Non-pigmented ciliary epithelial cell (primary cell): Measurements from ENCODE around the gene ZBTB44.
"Not testable (repeated sequence)": the region's sequence is repeated elsewhere in the genome, so short reads cannot be mapped to it uniquely, and the experiment has no call there.

Experiments used
- DNase-seq: peaks from one replicate; pipeline ENCODE4 v3.0.0-alpha.2; 2010; ENCODE audit warnings: low read depth

The ZBTB44 gene, protein sequence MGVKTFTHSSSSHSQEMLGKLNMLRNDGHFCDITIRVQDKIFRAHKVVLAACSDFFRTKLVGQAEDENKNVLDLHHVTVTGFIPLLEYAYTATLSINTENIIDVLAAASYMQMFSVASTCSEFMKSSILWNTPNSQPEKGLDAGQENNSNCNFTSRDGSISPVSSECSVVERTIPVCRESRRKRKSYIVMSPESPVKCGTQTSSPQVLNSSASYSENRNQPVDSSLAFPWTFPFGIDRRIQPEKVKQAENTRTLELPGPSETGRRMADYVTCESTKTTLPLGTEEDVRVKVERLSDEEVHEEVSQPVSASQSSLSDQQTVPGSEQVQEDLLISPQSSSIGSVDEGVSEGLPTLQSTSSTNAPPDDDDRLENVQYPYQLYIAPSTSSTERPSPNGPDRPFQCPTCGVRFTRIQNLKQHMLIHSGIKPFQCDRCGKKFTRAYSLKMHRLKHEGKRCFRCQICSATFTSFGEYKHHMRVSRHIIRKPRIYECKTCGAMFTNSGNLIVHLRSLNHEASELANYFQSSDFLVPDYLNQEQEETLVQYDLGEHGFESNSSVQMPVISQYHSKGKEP

GRCh38 chr11:130314750-130315285, at the start of gene ZBTB44:
Gene ZBTB44 (minus strand): TSS chr11:130314917. CDS start chr11:130261873, 53,044 bp downstream.
- peak; percentile 26 for DNase-seq

GRCh38 chr11:130359419-130359818, 44.7 kb upstream of the ZBTB44 start:
- no peak for DNase-seq

- no peak for DNase-seq
Measured at GRCh38 chr11:130358398-130358797, 43.7 kb upstream of the ZBTB44 start.

DNA sequence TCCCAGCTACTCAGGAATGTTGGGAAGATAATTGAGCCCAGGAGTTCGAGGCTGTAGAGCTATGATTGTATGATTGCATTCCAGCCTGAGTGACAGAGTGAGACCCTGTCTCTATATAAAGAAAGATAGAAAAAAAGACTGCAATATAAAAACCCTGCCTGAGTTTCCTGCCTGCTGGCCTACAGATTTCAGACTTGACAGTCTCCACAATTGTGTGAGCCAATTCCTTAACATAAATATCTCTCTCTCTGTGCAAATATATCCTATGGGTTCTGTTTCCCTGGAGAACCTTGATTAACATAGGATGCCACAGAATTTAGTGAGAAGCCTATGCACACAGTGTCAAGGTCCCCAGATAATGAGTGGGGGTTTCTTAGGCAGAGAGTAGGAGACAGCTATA, 32.5 kb upstream of the ZBTB44 start:
- DNase-seq: no peak

GRCh38 chr11:130344841-130345240, 30.1 kb upstream of the ZBTB44 start:
- no peak for DNase-seq

DNA sequence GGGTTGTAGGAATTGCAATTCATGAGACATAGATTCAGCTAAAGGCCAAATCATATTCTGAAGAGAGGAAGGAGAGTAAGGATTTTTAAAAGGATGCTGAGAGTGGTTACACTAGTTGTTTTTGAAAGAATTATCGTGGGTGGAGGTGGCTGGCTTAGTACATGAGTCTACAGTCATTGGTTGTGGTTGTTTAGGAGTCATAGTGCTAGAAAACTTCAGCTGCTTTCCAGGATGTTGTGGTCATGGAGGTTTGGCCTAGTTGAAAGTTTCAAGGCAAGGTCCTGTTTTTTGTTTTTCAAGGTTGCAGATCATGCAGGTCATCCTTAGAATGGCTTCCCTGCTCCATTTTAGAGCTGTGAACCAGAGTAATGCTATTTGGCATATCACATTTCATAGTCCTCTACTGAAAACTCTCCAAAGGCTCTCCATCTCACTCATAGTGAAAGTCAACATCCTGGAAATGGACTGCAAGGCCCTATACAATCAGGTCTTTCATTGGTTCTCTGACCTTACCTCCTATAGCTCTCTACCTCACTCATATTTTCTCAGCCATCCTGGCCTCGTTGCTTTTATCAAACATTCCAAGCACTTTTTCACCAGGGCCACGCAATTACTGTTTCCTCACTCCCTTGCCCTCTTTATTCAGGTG, 26.1 kb upstream of the ZBTB44 start:
- DNase-seq: no peak

DNA sequence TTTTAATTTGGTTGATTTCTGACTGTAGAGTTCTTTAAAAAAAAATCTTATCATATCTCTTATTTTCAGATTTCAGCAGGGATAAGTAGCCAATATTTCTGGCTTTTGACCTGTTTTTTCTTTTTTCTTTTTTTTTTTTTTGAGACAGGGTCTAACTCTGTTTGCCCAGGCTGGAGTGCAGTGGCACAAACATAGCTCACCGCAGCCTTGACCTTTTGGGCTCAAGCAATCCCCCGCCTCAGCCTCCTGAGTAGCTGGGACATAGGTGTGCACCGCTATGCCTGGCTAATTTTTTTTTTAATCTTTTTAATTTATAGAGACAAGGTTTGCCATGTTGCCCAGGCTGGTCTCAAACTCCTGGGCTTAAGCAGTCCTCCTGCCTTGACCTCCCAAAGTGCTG, 23.9 kb upstream of the ZBTB44 start:
- no peak for DNase-seq

DNA sequence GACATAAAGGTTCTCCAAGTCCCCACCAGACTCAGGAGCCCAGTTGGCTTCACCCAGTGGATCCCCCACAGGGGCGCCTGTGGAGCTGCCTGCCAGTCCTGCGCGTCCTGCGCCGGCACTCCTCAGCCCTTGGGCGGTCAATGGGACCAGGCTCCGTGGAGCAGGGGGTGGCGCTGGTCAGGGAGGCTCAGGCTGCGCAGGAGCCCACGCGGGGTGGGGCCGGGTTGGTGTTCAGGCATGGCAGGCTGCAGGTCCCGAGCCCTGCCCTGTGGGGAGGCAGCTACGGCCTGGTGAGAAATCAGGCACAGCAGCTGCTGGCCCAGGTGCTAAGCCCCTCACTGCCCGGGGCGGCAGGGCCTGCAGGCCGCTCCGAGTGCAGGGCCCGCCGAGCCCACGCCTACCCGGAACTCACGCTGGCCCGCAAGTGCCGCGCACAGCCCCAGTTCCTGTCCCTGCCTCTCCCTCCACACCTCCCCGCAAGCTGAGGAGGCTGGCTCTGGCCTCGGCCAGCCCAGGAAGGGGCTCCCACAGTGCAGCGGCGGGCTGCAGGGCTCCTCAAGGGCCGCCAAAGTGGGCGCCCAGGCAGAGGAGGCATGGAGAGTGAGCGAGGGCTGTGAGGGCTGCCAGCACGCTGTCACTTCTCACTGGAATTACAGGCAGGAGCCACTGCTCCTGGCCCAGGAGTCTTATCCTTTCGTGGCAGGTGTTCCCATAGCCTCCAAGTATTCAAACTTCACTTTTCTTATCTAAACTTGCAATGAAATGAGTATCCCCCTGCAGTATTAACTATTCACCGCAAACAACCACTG, 22.8 kb upstream of the ZBTB44 start:
- no peak for DNase-seq

- not testable (repeated sequence) for DNase-seq
Measured at GRCh38 chr11:130331397-130331796, 16.7 kb upstream of the ZBTB44 start.

DNA sequence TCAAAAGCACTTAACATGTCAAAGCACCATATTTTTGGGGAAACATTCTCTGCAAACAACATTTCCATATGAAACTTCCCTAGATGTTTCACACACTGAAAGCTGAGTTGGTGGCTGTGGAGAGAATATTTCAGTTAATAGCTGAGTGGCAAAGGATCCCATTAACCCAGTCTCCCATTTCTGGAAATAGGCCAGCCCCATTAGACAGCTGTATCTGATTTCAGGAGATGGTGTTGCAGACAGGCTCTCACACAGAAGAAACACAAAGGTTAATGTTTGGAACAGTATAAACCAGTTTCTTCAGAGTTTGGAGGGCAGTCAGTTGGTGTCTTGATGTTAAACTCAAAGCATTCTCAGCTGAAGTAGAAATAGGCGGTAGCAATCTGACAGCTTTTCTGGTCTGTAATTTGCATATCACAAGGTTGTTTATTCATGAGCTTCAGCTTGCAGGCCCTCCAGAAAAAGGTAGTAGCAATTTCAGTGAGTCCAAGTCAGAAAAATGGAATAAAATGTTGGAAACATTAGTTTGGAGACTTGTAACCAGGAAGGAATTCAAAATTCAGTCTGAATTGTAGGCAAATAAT, 15.5 kb upstream of the ZBTB44 start:
- DNase-seq: no peak

GRCh38 chr11:130328420-130328819, 13.7 kb upstream of the ZBTB44 start:
- DNase-seq: no peak

DNA sequence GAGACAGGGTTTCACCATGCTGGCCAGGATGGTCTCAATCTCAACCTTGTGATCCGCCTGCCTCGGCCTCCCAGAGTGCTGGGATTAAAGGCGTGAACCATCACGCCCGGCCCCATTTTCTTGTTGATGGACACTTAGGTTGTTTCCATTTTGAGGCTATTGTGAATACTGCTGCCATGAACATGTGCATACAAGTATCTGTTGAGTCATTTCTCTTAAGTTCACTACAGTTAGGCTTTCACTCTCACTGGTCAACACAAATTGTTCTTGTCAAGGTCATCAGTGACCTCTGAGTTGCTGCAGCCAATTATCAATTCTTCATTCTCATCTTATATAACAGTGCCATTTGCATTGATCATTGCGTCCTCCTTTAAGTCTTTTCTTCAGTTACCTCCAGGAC, 13.0 kb upstream of the ZBTB44 start:
- DNase-seq: no peak

DNA sequence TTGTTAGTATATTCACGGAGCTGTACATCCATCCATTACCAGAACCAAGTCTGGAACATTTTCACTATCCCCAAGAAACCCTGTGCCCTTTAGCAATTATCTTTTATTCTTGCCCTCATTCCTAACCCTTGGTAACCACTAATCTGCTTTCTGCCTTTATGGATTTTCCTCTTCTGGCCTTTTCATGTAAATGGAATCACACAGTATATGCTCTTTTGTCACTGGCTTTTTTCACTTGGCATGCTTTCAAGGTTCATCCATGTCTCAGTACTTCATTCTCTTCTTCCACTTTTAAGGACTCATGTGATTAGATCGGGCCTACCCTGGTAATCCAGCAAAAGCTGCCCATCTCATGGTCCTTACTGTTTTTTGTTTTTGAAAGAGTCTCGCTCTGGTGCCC, 11.0 kb upstream of the ZBTB44 start:
- no peak for DNase-seq

- DNase-seq: peak; percentile 10
Measured at GRCh38 chr11:130323452-130324450, 9.0 kb upstream of the ZBTB44 start.

DNA sequence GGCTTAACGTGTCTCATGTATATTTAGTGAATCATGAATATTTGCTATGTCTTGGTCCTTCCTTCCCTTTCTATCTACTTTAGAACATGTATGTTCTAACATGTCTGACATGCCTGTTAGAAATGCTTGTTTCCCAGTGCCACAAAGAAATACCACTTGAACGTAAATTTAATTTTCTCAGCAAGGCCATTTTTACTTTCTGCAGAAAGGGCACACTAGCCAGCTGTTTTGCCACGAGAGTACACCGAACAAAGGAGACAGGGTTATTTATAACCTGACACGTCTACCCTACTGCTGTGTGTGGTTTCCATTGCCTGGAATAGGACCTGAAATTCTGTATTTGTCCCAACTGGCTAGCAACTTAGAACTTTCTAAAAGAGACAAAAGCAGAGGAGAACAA, 7.4 kb upstream of the ZBTB44 start:
- DNase-seq: no peak

- no peak for DNase-seq
Measured at GRCh38 chr11:130318031-130318673, 3.4 kb upstream of the ZBTB44 start.

DNA sequence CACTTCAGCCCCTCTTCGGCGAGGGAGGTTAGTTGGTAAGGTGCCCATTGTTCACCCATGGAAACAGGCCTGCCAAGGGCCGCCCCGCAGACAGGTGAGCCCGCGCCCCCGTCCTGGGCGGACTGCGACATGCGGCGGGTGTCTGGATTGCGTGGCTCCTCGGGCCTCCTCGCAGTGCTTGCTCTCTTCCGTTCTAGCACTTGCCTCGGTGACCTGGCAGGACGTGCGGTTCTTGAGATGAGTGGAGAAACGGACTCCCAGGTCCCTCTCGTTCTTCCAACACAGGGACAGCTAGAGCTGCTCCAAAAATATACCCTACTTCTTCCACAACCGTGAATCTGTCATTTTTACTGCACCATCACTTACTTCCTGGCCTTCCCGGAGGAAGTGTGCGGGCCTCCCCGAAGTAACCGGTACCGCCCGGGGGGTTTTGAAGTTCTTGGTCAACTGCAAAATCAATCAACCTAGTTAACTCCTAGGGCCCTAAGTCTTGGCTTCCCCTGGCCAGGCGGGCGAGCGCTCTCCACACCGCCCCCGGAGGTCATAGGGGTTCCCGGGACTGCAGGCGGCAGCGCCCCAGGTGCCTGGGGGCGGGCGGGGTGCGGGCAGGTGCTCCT, 745 bp upstream of the ZBTB44 start:
- no peak for DNase-seq

- DNase-seq: no peak
Measured at GRCh38 chr11:130314184-130314749, 450 bp downstream of the ZBTB44 start.
